Umbilical cord (tissue), 2 donors: ENCODE results near the gene SMIM21. TPM values are rescaled to one million over a fixed set of nuclear protein-coding genes. Genes with fewer than 3 reads are reported as not detected.

Experiments used
- DNase-seq: peaks from one replicate; pipeline ENCODE4 v3.0.0-alpha.2; 2015; ENCODE audit warnings: low spot score
- total RNA-seq: library from RNA; depleted of rRNA; stranded (reverse); fragments of >200 nt; gene quantifications from one replicate; pipeline ENCODE4 v1.2.3, GENCODE V29; 2014; ENCODE audit warnings: low replicate concordance; ENCODE audit not compliant: insufficient read depth

SMIM21 gene
- total RNA-seq, 1 donor from 2014 or later, result not detected

GRCh38 chr18:75377258-75377657 lies 50.2 kb downstream of the SMIM21 start:
- DNase-seq, result no peak

GRCh38 chr18:75376004-75376403 lies 51.5 kb downstream of the SMIM21 start:
- no peak for DNase-seq

GRCh38 chr18:75375341-75375740 lies 52.2 kb downstream of the SMIM21 start:
- no peak for DNase-seq

- DNase-seq, result no peak
Observed at GRCh38 chr18:75374466-75374865, 53.0 kb downstream of the SMIM21 start.

- no peak for DNase-seq
Observed at GRCh38 chr18:75369026-75369721, 58.3 kb downstream of the SMIM21 start.

GRCh38 chr18:75365837-75366236 lies 61.7 kb downstream of the SMIM21 start:
- no peak for DNase-seq

- no peak for DNase-seq
Observed at GRCh38 chr18:75365254-75365629, 62.3 kb downstream of the SMIM21 start.

GRCh38 chr18:75364512-75365253 lies 62.8 kb downstream of the SMIM21 start:
- no peak for DNase-seq

- no peak for DNase-seq
Observed at GRCh38 chr18:75363446-75364225, 63.9 kb downstream of the SMIM21 start.

GRCh38 chr18:75362435-75362834 lies 65.1 kb downstream of the SMIM21 start:
- DNase-seq, result no peak

- DNase-seq, result no peak
Observed at GRCh38 chr18:75360941-75361340, 66.6 kb downstream of the SMIM21 start.

GRCh38 chr18:75360215-75360614 lies 67.3 kb downstream of the SMIM21 start:
- DNase-seq, result no peak

Other genes starting within 250 kb of the SMIM21 start
- gene PTGR3, start 218.6 kb downstream of the SMIM21 start, total RNA-seq, result 10.6 TPM
- gene TSHZ1, start 216.9 kb downstream of the SMIM21 start, total RNA-seq, result 5.5 TPM